ENCODE results near the gene PIGM. TPM values are rescaled to one million over a fixed set of nuclear protein-coding genes. Genes with fewer than 3 reads are reported as not detected.

Gene PIGM
- total RNA-seq, 4 donors from 2014 or later = 2.7 to 3.8 (median 2.9) TPM

DNA sequence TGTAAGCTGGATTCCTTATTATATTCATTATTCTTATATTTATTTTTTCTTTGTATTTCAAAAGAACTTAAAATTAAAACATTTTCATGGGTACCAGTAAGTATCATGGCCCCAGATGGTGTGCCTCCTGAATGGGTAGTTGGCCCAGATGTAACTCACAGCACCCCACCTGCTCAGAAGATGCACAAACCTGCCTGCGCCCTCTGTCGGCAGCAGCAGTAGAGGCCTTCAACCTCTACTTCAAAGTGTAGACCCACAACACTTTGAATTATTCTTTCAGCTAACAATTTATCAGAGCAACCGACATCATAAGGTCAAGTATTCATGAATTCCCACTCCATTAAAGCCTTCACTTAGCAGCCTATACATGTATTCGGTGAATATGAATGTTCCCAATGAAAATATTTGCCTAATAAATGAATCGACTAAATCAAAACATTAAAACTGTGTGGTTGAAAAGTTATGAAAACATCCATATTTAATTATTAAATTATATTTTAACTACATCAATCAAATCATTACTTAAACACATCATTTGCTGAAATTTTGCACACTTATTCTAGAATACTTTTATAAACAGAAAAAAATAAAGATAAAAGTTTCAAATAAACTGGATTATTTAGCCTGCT, 25.4 kb downstream of the PIGM start:
- Histone ChIP-seq H3K9me3 (no peaks in the 10 kb centered on the region), H3K4me1 (peaks cover 0 to 4% (median 0%) of the 10 kb centered on the region in 3 donors), H3K4me3 (no peak overlapping the region), H3K27me3 (no peaks in the 10 kb centered on the region), H3K36me3 (no peaks in the 10 kb centered on the region), H3K27ac (no peak overlapping the region)
- intact Hi-C loops (cut with DNase I) = loop anchor here (10.0 kb wide), 1 partner anchor 202 kb away; the partner anchor contains the start of gene FCRL6
- DNase-seq = no peak
- TF ChIP-seq, protein P1, sequence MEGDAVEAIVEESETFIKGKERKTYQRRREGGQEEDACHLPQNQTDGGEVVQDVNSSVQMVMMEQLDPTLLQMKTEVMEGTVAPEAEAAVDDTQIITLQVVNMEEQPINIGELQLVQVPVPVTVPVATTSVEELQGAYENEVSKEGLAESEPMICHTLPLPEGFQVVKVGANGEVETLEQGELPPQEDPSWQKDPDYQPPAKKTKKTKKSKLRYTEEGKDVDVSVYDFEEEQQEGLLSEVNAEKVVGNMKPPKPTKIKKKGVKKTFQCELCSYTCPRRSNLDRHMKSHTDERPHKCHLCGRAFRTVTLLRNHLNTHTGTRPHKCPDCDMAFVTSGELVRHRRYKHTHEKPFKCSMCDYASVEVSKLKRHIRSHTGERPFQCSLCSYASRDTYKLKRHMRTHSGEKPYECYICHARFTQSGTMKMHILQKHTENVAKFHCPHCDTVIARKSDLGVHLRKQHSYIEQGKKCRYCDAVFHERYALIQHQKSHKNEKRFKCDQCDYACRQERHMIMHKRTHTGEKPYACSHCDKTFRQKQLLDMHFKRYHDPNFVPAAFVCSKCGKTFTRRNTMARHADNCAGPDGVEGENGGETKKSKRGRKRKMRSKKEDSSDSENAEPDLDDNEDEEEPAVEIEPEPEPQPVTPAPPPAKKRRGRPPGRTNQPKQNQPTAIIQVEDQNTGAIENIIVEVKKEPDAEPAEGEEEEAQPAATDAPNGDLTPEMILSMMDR (IDR thresholded peaks at IDR 0.05) = peak; percentile 66 to 93 (median 84)
- no peak for TF ChIP-seq POLR2A (IDR thresholded peaks at IDR 0.05)
- 22 to 26% methylated on average over 5 of the region's 5 CpGs for WGBS, 2 donors

DNA sequence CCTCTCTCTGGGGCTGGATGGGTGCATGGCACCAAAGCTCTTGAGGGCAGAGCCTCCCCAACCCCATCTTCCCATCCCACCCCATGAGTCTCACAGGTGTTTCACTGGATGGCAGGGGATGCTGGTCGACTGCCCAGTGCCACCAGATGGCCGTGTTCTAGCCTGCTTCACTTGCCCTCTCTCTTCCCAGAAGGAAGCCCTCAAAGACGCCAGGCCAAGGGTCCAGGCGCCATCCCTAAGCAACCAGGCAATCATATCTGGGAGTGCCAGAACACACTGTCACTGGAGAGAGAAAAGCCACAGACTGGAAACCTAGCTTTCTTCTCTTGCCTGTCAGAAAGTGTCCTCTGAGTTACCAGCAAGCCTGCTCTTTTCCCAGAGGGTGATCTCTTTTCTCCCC, 26.7 kb downstream of the PIGM start:
- no peak for DNase-seq
- intact Hi-C loops (cut with DNase I) = loop anchor here (2.0 to 10.0 kb wide), 2 partner anchors 68 to 200 kb away; partner anchors contain the start of gene FCRL6

DNA sequence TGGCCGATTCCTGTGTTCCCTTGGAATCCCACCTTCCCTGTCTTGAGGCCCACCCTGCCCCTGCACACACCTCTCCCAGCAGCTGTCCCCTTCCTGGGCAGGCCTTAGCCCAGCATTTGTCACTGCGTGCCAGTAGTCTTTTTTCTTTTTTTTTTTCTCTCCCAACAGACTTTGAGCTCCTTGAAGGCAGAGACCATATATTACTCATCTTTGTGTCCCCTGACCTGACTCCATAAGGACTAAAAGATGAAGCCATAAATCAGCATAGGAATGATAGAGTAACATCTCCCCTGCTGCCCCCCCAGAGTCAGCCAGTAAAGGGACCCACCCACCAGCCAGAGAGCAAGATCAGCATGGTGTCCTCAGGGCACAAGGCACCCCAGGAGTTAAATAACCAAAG, 27.4 kb downstream of the PIGM start:
- Histone ChIP-seq H3K27me3 (no peaks in the 10 kb centered on the region), H3K4me1 (peaks cover 0 to 4% (median 0%) of the 10 kb centered on the region in 3 donors), H3K36me3 (no peaks in the 10 kb centered on the region), H3K4me3 (no peak overlapping the region), H3K27ac (no peak overlapping the region), H3K9me3 (no peaks in the 10 kb centered on the region)
- intact Hi-C loops (cut with DNase I) = loop anchor here (2.0 to 10.0 kb wide), 2 partner anchors 68 to 200 kb away; partner anchors contain the start of gene FCRL6
- TF ChIP-seq, protein P1 (IDR thresholded peaks at IDR 0.05) = no peak
- WGBS, 2 donors = 77 to 81% methylated on average over 2 of the region's 2 CpGs
- DNase-seq = no peak

More for the DNA sequence above, 26.7 kb downstream of the PIGM start:
- H3K9me3 ChIP-seq = no peaks in the 10 kb centered on the region
- WGBS, 2 donors = 75% methylated on average over 2 of the region's 4 CpGs; no CpG with 5 or more reads in 1 of the 2 donors
- TF ChIP-seq POLR2A (IDR thresholded peaks at IDR 0.05) = no peak
- TF ChIP-seq, protein P1 (IDR thresholded peaks at IDR 0.05) = no peak
- peaks cover 0 to 4% (median 0%) of the 10 kb centered on the region in 3 donors for H3K4me1 ChIP-seq
- H3K36me3 ChIP-seq = no peaks in the 10 kb centered on the region
- no peak overlapping the region for H3K27ac ChIP-seq
- H3K27me3 ChIP-seq = no peaks in the 10 kb centered on the region
- no peak overlapping the region for H3K4me3 ChIP-seq

DNA sequence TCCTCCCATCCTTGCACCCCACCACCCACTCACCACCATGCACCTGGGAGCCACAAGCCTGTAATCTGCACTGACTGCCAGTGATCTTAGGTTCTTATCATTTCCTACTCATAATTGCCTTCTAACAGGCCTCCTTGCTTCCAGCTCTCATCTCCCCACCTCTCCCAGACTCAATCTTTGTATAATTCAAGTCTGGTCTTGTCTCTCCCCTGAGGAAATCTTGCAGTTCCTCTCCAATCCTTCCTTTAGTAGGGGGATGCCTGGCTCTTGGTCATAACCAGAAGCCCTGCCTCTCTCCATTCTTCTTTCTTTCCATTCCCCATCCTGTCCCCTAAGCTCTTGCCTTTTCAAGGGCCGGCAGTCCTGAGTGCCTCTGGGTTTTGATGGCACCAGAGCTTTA, 27.8 kb downstream of the PIGM start:
- H3K4me3 ChIP-seq = no peak overlapping the region
- H3K36me3 ChIP-seq = no peaks in the 10 kb centered on the region
- H3K9me3 ChIP-seq = no peaks in the 10 kb centered on the region
- peaks cover 0 to 4% (median 0%) of the 10 kb centered on the region in 3 donors for H3K4me1 ChIP-seq
- intact Hi-C loops (cut with DNase I) = loop anchor here (2.0 to 10.0 kb wide), 2 partner anchors 67 to 199 kb away; partner anchors contain the start of gene FCRL6
- H3K27ac ChIP-seq = no peak overlapping the region
- no peak for DNase-seq
- H3K27me3 ChIP-seq = no peaks in the 10 kb centered on the region
- WGBS, 2 donors = 38 to 65% methylated on average over 1 of the region's 1 CpG
- no peak for TF ChIP-seq POLR2A (IDR thresholded peaks at IDR 0.05)
- TF ChIP-seq, protein P1 (IDR thresholded peaks at IDR 0.05) = no peak

DNA sequence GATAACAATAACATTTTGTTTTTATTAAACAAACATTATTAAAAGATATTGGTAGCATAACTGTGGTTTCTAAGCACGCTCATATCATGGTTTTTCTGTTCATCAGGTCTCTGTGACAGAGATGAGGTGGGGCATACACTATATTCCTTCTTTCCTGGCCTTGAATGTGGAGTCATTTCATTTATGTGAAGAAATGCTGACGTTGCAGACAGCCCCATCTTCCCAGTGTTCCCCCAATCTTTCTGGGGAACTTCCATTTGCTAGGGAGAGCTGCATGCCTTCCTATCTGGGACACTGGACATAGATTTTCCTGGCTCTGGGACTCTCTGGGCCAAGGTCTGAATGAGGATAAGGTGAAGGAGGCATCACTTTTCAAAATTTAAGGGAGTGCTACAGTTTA, 30.4 kb downstream of the PIGM start:
- 77 to 80% methylated on average over 2 of the region's 2 CpGs for WGBS, 2 donors
- no peak for TF ChIP-seq POLR2A (IDR thresholded peaks at IDR 0.05)
- TF ChIP-seq, protein P1 (IDR thresholded peaks at IDR 0.05) = no peak
- Histone ChIP-seq H3K4me1 (peaks cover 0 to 4% (median 0%) of the 10 kb centered on the region in 3 donors), H3K27ac (no peak overlapping the region), H3K4me3 (no peak overlapping the region), H3K9me3 (no peaks in the 10 kb centered on the region), H3K27me3 (no peaks in the 10 kb centered on the region), H3K36me3 (no peaks in the 10 kb centered on the region)
- DNase-seq = no peak
- intact Hi-C loops (cut with DNase I) = loop anchor here (10.0 kb wide), 1 partner anchor 197 kb away; the partner anchor contains the start of gene FCRL6
